ENCODE results near the gene KIAA0040. TPM values are rescaled to one million over a fixed set of nuclear protein-coding genes. Genes with fewer than 3 reads are reported as not detected.

Gene KIAA0040
- total RNA-seq, 1 donor from 2014 or later, result 0.73 TPM

DNA sequence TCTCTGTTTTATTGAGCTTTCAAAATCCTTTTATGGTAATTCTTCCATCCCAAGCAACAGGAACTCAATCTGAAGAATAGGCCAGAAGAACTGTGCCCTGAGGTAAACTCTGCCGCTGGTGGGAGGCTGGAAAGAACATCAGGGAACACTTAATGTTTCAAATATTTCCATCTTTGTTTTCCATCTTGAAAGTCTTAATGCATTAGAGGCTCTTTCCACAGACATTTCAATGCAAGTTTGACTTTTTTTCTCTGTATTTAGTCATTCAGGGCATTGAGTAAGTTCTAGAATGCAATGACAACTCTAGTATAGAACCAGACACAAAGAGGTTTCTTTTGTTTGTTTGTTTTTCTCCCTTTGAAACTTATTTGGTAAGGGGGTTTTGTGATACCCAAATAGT, 61.5 kb downstream of the KIAA0040 start:
- TF ChIP-seq CTCF (IDR thresholded peaks at IDR 0.05), result no peak
- Mint-ChIP-seq H3K4me3 (ENCODE audit: unreplicated experiment) (no peak overlapping the region), H3K4me1 (ENCODE audit: unreplicated experiment) (peaks cover 26% of the 10 kb centered on the region), H3K27ac (ENCODE audit: unreplicated experiment) (peak overlapping the region; percentile 63), H3K27me3 (ENCODE audit: unreplicated experiment) (peaks cover 2% of the 10 kb centered on the region), H3K36me3 (ENCODE audit: unreplicated experiment) (no peaks in the 10 kb centered on the region), H3K9me3 (ENCODE audit: unreplicated experiment) (no peaks in the 10 kb centered on the region)
- DNase-seq (ENCODE audit: extremely low spot score, unreplicated experiment), result no peak

GRCh38 chr1:175130649-175131045, 61.9 kb downstream of the KIAA0040 start:
- no peak overlapping the region for H3K27ac Mint-ChIP-seq (ENCODE audit: unreplicated experiment)
- H3K4me1 Mint-ChIP-seq (ENCODE audit: unreplicated experiment), result peaks cover 26% of the 10 kb centered on the region
- no peak for TF ChIP-seq CTCF (IDR thresholded peaks at IDR 0.05)
- peaks cover 2% of the 10 kb centered on the region for H3K27me3 Mint-ChIP-seq (ENCODE audit: unreplicated experiment)
- no peak overlapping the region for H3K4me3 Mint-ChIP-seq (ENCODE audit: unreplicated experiment)
- H3K9me3 Mint-ChIP-seq (ENCODE audit: unreplicated experiment), result no peaks in the 10 kb centered on the region
- DNase-seq (ENCODE audit: extremely low spot score, unreplicated experiment), result no peak
- H3K36me3 Mint-ChIP-seq (ENCODE audit: unreplicated experiment), result no peaks in the 10 kb centered on the region

- DNase-seq (ENCODE audit: extremely low spot score, unreplicated experiment), result no peak
- Mint-ChIP-seq H3K36me3 (ENCODE audit: unreplicated experiment) (no peaks in the 10 kb centered on the region), H3K27ac (ENCODE audit: unreplicated experiment) (no peak overlapping the region), H3K9me3 (ENCODE audit: unreplicated experiment) (no peaks in the 10 kb centered on the region), H3K4me1 (ENCODE audit: unreplicated experiment) (peaks cover 26% of the 10 kb centered on the region), H3K4me3 (ENCODE audit: unreplicated experiment) (no peak overlapping the region), H3K27me3 (ENCODE audit: unreplicated experiment) (peaks cover 2% of the 10 kb centered on the region)
- TF ChIP-seq CTCF (IDR thresholded peaks at IDR 0.05), result no peak
Observed at GRCh38 chr1:175129997-175130648, 62.5 kb downstream of the KIAA0040 start.

GRCh38 chr1:175129644-175129996, 63.0 kb downstream of the KIAA0040 start:
- no peak for DNase-seq (ENCODE audit: extremely low spot score, unreplicated experiment)
- no peaks in the 10 kb centered on the region for H3K27me3 Mint-ChIP-seq (ENCODE audit: unreplicated experiment)
- no peaks in the 10 kb centered on the region for H3K9me3 Mint-ChIP-seq (ENCODE audit: unreplicated experiment)
- H3K36me3 Mint-ChIP-seq (ENCODE audit: unreplicated experiment), result no peaks in the 10 kb centered on the region
- peaks cover 30% of the 10 kb centered on the region for H3K4me1 Mint-ChIP-seq (ENCODE audit: unreplicated experiment)
- H3K4me3 Mint-ChIP-seq (ENCODE audit: unreplicated experiment), result no peak overlapping the region
- no peak overlapping the region for H3K27ac Mint-ChIP-seq (ENCODE audit: unreplicated experiment)
- TF ChIP-seq CTCF (IDR thresholded peaks at IDR 0.05), result no peak

GRCh38 chr1:175129182-175129581, 63.4 kb downstream of the KIAA0040 start:
- H3K9me3 Mint-ChIP-seq (ENCODE audit: unreplicated experiment), result no peaks in the 10 kb centered on the region
- no peak overlapping the region for H3K4me3 Mint-ChIP-seq (ENCODE audit: unreplicated experiment)
- H3K27me3 Mint-ChIP-seq (ENCODE audit: unreplicated experiment), result no peaks in the 10 kb centered on the region
- no peak for DNase-seq (ENCODE audit: extremely low spot score, unreplicated experiment)
- TF ChIP-seq CTCF (IDR thresholded peaks at IDR 0.05), result no peak
- peaks cover 29% of the 10 kb centered on the region for H3K4me1 Mint-ChIP-seq (ENCODE audit: unreplicated experiment)
- H3K36me3 Mint-ChIP-seq (ENCODE audit: unreplicated experiment), result no peaks in the 10 kb centered on the region
- no peak overlapping the region for H3K27ac Mint-ChIP-seq (ENCODE audit: unreplicated experiment)

Measured in osteocyte (in vitro differentiated cells).